Endometrial microvascular endothelial cells (primary cell): ENCODE measurements around the gene DUT. TPM values are rescaled to one million over a fixed set of nuclear protein-coding genes. Genes with fewer than 3 reads are reported as not detected.

Source experiments
- in situ Hi-C: cut with HindIII; loops from 2 replicates; pipeline ENCODE4 v1.10.0; 2017; ENCODE audit warnings: low sequenced_read_pairs, low pct_unique_long_range_greater_than_20kb; ENCODE audit errors: inconsistent ontology term
- total RNA-seq: library from RNA; depleted of rRNA; stranded (reverse); fragments of >200 nt; gene quantifications from one replicate; pipeline ENCODE4 v1.2.3, GENCODE V29; 2015; ENCODE audit errors: inconsistent ontology term

DUT gene
- total RNA-seq, 1 donor from 2014 or later = 73.8 TPM

- in situ Hi-C loops = no loop called here
These were observed 32.2 kb downstream of the DUT start for GRCh38 chr15:48363474-48363873.

- in situ Hi-C loops = no loop called here
These were observed 34.3 kb downstream of the DUT start for GRCh38 chr15:48365575-48365974.

- in situ Hi-C loops = no loop called here
These were observed 35.5 kb downstream of the DUT start for GRCh38 chr15:48366584-48367312.

GRCh38 chr15:48367483-48367882 is 36.3 kb downstream of the DUT start:
- in situ Hi-C loops = no loop called here

- in situ Hi-C loops = no loop called here
These were observed 39.2 kb downstream of the DUT start for GRCh38 chr15:48370460-48370859.

- in situ Hi-C loops = no loop called here
These were observed 40.3 kb downstream of the DUT start for GRCh38 chr15:48371550-48371949.

DNA sequence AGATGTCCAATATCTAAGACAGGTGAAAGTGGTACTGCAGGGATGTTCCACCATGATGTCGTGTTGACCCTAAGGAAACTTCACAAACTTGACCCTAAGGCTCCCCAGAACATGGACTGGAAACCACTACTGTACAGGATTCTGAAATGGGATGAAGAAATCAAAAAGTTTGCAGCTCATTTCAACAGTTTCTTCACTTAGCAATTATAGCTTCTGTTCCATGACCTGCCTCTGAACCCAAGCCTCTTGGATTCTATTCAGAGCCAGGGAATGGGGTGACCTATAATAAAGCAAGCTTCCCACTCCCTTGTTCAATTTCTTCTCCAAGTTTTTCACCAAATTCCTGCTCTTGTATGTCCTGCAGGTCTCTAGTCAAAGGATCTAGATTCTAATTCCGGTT is 40.7 kb downstream of the DUT start:
- in situ Hi-C loops = no loop called here

DNA sequence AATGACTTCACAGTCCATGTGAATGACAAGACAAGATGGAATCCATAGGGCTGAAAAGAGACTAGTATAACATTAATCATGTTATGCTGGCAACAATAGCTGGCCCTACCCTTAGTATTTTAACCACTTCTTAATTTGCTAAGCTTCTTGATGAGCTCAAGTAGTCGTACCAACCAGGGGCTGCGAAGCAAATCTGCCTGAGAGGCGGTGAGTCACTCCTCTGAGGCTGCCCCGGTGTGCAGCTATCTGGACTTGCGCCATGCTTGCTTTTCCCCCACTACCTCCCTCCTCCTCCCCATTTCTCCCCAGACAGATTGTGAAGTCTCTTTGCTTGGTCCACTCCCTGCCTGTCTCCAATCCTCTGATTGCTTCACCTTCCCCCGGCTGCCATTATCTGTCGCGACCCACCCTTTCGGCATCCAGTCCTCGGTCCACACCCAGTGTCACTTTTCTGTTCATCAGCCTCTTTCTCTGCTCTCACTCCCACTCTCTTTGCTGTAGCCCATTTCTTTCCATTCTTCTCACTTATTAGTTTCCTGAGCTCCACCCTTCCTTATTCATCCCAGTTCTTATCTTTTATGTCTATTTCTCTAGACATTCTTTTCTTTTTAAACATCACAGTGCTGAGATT is 42.7 kb downstream of the DUT start:
- in situ Hi-C loops = no loop called here

DNA sequence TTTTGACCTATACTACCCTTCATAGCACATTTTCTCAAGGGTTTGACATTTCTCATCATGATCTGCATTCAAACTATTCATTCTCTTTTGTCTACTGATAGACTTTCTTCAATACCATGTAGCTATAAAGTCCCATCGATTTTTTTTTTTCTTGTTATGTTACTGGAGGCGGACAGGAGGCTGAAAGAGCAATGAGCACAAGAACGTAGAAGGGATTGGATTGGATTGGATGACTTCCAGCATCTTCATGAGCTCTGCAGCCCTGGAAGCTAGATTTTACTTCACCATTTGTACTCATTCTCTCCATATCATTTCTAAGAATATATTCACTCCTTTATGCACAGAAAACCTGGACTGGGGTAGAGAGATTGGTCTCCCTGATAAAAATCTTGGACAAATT is 43.2 kb downstream of the DUT start:
- in situ Hi-C loops = no loop called here

DNA sequence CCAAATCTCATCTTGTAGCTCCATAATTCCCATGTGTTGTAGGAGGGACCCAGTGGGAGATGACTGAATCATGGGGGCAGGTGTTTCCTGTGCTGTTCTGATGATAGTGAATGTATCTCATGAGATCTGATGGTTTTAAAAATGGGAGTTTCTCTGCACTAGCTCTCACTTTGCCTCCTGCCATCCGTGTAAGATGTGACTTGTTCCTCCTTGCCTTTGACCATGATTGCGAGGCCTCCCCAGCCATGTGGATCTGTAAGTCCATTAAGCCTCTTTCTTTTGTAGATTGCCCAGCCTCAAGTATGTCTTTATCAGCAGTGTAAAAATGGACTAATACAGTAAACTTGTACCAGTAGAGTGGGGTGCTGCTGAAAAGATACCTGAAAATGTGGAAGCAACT is 44.5 kb downstream of the DUT start:
- in situ Hi-C loops = no loop called here

DNA sequence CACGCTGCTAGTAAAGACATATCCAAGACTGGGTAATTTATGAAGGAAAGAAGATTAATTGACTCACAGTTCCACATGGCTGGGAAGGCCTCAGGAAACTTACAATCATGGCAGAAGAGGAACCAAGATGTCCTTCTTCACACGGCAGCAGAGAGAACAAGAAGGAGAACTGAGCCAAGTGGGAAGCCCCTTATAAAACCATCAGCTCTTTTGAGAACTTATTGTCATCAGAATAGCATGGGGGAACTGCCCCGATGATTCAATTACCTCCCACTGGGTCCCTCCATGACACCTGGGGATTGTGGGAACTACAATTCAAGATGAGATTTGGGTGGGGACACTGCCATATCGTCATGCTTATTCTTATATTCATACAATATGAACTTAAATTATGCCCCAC is 49.0 kb downstream of the DUT start:
- in situ Hi-C loops = no loop called here

GRCh38 chr15:48381861-48382260 is 50.6 kb downstream of the DUT start:
- in situ Hi-C loops = no loop called here

DNA sequence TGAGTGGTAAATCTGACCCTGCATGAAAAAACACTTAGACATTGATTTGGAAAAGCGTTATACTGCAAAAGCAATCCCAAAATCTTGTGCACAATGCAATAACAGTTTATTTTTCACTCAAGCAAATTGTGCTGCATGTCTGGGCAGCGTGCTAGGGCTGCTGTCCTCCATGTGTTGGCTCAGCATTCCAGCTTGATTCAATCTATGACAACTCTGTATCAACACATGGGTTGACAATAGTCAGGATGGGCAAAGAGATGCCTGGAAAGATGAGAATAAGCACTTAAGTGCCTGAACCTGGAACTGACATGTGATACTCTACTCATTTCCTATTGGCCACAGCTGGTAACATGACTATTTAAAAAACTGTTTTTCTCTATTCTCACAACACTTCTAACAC is 51.8 kb downstream of the DUT start:
- in situ Hi-C loops = no loop called here

- in situ Hi-C loops = no loop called here
These were observed 53.4 kb downstream of the DUT start for GRCh38 chr15:48384616-48385015.

DNA sequence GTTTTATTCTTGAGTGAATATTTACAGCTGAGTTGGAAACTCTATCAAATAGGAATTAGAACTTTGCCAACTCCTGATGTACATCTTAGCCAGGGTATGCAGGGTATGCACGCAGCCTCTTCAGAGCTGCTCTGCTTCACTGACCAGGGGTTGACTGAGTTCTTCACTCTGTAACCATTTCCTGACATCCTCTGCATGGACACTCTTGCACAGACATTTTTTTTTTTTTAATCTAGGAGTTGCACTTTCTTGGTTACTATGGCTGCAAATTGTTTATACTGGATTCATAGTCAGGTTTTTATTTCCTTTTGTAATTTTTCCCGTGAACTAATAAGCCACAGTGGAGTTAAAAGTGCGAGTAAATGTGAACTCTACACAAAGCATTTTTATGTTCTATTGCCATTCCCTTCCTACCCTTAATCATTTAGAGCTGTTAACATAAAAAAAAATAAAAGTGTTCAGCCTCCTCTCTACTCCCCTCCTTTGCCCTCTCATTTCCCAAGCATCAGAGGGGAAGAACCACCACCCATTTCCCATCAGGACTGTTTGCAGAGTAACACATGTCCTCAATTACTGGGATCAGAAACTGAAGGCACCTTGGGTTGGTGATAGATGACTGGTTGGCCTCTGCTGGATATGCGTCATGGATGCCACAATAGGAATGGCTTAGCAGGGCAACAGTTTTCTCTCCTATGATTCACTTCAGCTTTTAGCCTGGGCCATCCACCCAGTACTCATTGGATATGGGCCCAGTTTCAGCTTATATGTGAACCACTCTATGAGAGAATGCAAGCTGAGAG is 54.0 kb downstream of the DUT start:
- in situ Hi-C loops = no loop called here

- in situ Hi-C loops = no loop called here
These were observed 57.0 kb downstream of the DUT start for GRCh38 chr15:48388016-48388851.

DNA sequence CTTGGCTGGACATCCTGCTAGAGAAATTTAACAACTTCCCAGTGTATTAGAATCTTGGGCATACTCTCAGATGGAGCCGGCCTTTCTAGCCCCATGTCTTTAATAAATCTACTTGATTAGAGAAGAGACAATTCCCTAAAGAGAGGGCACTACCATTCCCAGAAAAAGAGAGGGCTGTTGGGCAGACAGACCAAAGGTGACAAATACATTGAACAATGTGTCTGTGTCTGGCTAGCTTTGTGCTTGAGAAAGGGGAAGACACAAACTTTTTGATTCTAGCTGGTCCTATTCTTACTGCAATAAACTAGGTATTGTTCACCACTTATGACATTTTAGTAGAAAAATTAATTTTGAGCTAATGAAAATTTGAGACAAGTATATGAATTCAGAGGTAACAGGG is 57.7 kb downstream of the DUT start:
- in situ Hi-C loops = no loop called here

GRCh38 chr15:48389691-48390143 is 58.5 kb downstream of the DUT start:
- in situ Hi-C loops = no loop called here

- in situ Hi-C loops = no loop called here
These were observed 60.7 kb downstream of the DUT start for GRCh38 chr15:48391950-48392349.
